Activated naive CD4-positive, alpha-beta T cell treated with anti-CD3 and anti-CD28 coated beads, Interleukin-2, amount 10 ng/mL, durations not matched to agents 7 days and 5 days (primary cell): ENCODE data around the gene EZH1.

Source experiments
- CTCF ChIA-PET: fragments of 350-600 bp; sonication (Branson Sonifier 250); formaldehyde crosslinking; loops from one replicate; lab custom pipeline; 2021; ENCODE audit warnings: antibody characterized with exemption; lab: Charles Lee
- DNase-seq: peaks from one replicate; pipeline ENCODE4 v3.0.0-alpha.2; 2020
- H3K27ac Mint-ChIP-seq: one replicate; pipeline ENCODE4 v1.8.0; 2021; ENCODE audit warnings: mild to moderate bottlenecking, moderate library complexity, mixed read lengths
- H3K27me3 Mint-ChIP-seq: one replicate; pipeline ENCODE4 v1.8.0; 2021; ENCODE audit warnings: mild to moderate bottlenecking, mixed read lengths
- H3K36me3 Mint-ChIP-seq: one replicate; pipeline ENCODE4 v1.8.0; 2021; ENCODE audit warnings: mixed read lengths
- H3K4me1 Mint-ChIP-seq: one replicate; pipeline ENCODE4 v1.8.0; 2021; ENCODE audit warnings: mixed read lengths
- H3K4me3 Mint-ChIP-seq: one replicate; pipeline ENCODE4 v1.8.0; 2021; ENCODE audit warnings: mild to moderate bottlenecking, moderate library complexity, mixed read lengths
- H3K9me3 Mint-ChIP-seq: one replicate; pipeline ENCODE4 v1.8.0; 2021; ENCODE audit warnings: mixed read lengths

EZH1 gene

DNA sequence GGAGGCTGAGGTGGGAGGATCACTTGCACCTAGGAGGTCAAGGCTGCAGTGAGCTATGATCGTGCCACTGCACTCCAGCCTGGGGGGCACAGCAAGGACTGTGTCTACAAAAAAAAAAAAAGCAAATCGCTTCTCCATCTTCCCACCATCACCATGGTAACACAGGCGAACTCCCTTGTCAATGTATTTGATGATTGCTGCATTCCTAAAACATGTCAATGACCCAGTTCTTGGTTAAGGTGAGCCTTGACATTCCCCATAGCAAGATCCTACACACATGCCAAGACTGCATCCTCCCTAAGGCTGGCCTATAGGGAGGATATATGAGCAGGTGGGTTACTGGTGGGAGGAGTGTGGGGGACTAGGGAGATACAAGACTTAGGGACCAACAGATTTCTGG lies 50.3 kb downstream of the EZH1 start:
- no peak overlapping the region for H3K4me3 Mint-ChIP-seq
- H3K9me3 Mint-ChIP-seq = no peaks in the 10 kb centered on the region
- peaks cover 11% of the 10 kb centered on the region for H3K27me3 Mint-ChIP-seq
- no peaks in the 10 kb centered on the region for H3K36me3 Mint-ChIP-seq
- CTCF ChIA-PET = interaction anchor here (0.7 kb wide), 1 partner anchor 472 kb away, joined by 4 read pairs; no protein-coding TSS in a partner anchor
- no peak overlapping the region for H3K27ac Mint-ChIP-seq
- H3K4me1 Mint-ChIP-seq = no peaks in the 10 kb centered on the region
- DNase-seq = no peak

DNA sequence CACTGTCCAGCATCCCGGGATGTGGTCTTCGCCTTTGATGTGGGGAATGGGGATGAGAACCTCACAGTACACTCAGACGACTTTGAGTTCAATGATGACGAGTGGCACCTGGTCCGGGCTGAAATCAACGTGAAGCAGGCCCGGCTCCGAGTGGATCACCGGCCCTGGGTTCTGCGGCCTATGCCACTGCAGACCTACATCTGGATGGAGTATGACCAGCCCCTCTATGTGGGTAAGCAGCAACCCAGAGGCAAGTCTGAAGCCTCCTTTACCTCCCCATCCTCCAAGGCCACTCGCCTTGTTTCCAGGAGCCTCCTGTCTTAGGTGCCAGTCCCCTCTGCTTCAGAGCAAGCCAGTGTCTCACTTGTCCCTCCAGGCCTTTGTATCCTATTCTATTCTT lies 52.4 kb downstream of the EZH1 start:
- no peaks in the 10 kb centered on the region for H3K4me1 Mint-ChIP-seq
- no peak overlapping the region for H3K27ac Mint-ChIP-seq
- CTCF ChIA-PET = no interaction called here
- no peak overlapping the region for H3K4me3 Mint-ChIP-seq
- DNase-seq = no peak
- peaks cover 20% of the 10 kb centered on the region for H3K27me3 Mint-ChIP-seq
- no peaks in the 10 kb centered on the region for H3K9me3 Mint-ChIP-seq
- no peaks in the 10 kb centered on the region for H3K36me3 Mint-ChIP-seq

DNA sequence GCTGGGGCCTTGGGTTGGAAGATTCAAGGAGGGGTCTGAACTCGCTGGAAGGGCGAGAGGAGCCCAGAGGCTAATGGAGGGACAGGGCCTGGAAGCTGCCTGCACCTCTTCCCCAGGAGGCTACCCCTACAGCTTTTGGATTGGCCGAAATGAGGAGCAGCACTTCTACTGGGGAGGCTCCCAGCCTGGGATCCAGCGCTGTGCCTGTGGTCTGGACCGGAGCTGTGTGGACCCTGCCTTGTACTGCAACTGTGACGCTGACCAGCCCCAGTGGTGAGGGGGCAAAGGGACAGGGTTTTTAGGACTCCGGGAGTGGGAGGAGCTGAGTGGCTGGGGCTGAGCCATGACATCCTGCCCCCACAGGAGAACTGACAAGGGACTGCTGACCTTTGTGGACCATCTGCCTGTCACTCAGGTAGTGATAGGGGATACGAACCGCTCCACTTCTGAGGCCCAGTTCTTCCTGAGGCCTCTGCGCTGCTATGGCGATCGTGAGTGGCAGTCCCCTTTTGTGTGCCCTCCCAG lies 53.8 kb downstream of the EZH1 start:
- no peaks in the 10 kb centered on the region for H3K9me3 Mint-ChIP-seq
- H3K27me3 Mint-ChIP-seq = peaks cover 33% of the 10 kb centered on the region
- no peaks in the 10 kb centered on the region for H3K36me3 Mint-ChIP-seq
- H3K27ac Mint-ChIP-seq = no peak overlapping the region
- CTCF ChIA-PET = interaction anchor here (0.7 kb wide), 1 partner anchor 113 kb away, joined by 3 read pairs; no protein-coding TSS in a partner anchor
- no peak overlapping the region for H3K4me3 Mint-ChIP-seq
- no peaks in the 10 kb centered on the region for H3K4me1 Mint-ChIP-seq
- DNase-seq = no peak

DNA sequence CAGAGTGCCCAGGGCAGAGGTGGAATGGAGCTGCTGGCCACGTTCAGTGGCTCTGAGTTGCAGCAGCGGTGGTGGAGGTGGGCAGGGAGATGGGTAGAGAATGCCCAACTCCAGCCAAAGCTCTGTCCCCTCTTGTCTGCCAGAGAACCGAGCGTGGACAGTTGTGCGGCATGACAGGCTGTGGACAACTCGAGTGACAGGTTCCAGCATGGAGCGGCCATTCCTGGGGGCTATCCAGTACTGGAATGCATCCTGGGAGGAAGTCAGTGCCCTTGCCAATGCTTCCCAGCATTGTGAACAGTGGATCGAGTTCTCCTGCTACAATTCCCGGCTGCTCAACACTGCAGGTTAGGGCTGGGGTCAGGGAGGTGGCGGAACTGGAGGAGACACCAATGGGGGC lies 54.2 kb downstream of the EZH1 start:
- no peak for DNase-seq
- Mint-ChIP-seq H3K4me1 (no peaks in the 10 kb centered on the region), H3K4me3 (no peak overlapping the region), H3K27ac (no peak overlapping the region), H3K27me3 (peaks cover 38% of the 10 kb centered on the region), H3K36me3 (no peaks in the 10 kb centered on the region), H3K9me3 (no peaks in the 10 kb centered on the region)
- CTCF ChIA-PET = interaction anchor here (0.7 kb wide), 1 partner anchor 112 kb away, joined by 3 read pairs; no protein-coding TSS in a partner anchor

DNA sequence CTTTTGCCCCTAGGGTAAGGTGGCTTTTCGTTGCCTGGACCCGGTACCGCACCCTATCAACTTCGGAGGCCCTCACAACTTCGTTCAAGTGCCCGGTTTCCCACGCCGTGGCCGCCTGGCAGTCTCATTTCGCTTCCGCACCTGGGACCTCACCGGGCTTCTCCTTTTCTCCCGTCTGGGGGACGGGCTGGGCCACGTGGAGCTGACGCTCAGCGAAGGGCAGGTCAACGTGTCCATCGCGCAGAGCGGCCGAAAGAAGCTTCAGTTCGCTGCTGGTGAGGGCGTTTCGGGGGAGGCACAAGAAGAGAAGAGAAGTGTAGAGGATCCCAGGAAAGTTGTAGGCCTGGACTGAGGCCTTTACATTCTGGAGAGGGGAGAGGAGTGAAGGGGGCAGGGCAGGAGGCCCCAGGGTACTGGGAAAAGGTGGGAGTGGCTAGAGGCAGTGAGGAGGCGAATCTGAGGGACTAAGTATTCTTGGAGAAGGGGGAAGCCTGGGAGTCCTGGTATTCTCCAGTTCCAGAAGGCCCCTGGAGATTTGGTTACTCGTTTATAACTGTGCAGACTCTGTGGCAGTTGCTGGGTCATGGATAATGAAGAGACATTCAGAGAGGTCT lies 57.0 kb downstream of the EZH1 start:
- Mint-ChIP-seq H3K27ac (no peak overlapping the region), H3K36me3 (no peaks in the 10 kb centered on the region), H3K27me3 (peaks cover 65% of the 10 kb centered on the region), H3K4me3 (no peak overlapping the region), H3K4me1 (peaks cover 11% of the 10 kb centered on the region), H3K9me3 (no peaks in the 10 kb centered on the region)
- CTCF ChIA-PET = no interaction called here
- no peak for DNase-seq

DNA sequence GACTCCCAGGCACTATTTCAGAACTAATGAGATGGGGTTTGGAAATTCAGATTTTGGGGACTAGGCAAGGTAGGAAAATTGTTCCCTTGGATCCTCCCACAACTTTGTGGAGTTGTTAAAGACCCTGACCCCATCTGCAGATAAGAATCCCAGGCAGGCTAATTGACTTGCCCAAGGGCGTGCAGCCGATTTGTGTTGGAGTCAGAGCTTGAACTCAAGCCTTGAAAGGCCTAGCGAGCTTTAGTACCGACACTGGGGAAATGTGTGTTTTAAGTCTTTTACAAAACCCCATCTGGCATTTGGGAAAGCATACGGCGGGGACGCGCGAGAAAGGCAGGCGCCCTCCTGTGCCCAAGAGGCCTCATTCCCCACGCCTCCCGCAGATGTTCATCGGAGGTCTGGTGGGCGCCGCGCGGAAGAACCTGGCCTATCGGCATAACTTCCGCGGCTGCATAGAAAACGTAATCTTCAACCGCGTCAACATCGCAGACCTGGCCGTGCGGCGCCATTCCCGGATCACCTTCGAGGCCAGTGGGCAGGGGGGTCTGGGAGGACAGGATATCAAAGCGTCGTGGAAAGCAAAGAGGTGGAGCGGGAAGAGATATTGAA lies 58.2 kb downstream of the EZH1 start:
- peaks cover 75% of the 10 kb centered on the region for H3K27me3 Mint-ChIP-seq
- H3K36me3 Mint-ChIP-seq = no peaks in the 10 kb centered on the region
- H3K4me3 Mint-ChIP-seq = no peak overlapping the region
- CTCF ChIA-PET = no interaction called here
- no peak for DNase-seq
- H3K9me3 Mint-ChIP-seq = no peaks in the 10 kb centered on the region
- no peak overlapping the region for H3K27ac Mint-ChIP-seq
- H3K4me1 Mint-ChIP-seq = peaks cover 22% of the 10 kb centered on the region

DNA sequence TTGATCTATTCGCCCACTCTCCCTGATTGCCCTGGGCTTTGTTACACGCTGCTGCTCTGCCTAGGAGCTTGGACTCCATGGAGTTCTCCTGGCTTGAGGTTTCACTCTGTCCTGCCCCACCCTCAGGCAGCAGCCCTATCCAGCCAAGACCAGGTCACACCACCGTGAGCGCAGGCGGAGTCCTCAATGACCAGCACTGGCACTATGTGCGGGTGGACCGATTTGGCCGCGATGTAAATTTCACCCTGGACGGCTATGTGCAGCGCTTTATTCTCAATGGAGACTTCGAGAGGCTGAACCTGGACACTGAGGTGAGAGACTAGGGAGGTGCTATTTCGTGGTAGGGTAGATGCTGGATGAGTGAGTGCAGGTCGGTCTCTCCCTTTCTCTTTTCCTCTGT lies 59.0 kb downstream of the EZH1 start:
- CTCF ChIA-PET = interaction anchor here (1.5 kb wide), 1 partner anchor 108 kb away, joined by 5 read pairs; the partner anchor contains the start of gene PSMC3IP
- no peak overlapping the region for H3K27ac Mint-ChIP-seq

DNA sequence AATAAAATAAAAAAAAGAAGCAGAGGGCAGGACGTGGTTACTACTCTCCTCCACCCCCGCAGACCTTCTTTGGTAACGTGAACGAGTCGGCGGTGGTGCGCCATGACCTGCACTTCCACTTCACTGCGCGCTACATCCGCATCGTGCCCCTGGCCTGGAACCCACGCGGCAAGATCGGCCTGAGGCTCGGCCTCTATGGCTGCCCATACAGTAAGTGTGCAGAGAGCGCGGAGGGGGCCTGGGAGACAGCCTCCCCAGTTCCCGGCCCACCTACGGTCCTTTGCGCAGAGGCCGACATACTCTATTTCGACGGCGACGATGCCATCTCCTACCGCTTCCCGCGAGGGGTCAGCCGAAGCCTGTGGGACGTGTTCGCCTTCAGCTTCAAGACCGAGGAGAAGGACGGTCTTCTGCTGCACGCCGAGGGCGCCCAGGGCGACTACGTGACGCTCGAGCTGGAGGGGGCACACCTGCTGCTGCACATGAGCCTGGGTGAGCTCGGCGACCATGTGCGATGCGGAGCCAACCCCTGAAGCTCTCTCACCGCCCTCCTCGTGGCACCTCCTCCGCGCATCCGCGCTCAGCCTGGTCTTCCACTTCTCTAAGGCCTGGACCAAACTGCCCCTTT lies 59.8 kb downstream of the EZH1 start:
- H3K9me3 Mint-ChIP-seq = no peaks in the 10 kb centered on the region
- H3K4me1 Mint-ChIP-seq = peaks cover 35% of the 10 kb centered on the region
- H3K36me3 Mint-ChIP-seq = peaks cover 3% of the 10 kb centered on the region
- no peak overlapping the region for H3K4me3 Mint-ChIP-seq
- DNase-seq = no peak
- H3K27ac Mint-ChIP-seq = no peak overlapping the region
- peaks cover 79% of the 10 kb centered on the region for H3K27me3 Mint-ChIP-seq
- CTCF ChIA-PET = interaction anchor here (1.5 kb wide), 1 partner anchor 107 kb away, joined by 5 read pairs; the partner anchor contains the start of gene PSMC3IP

More for the DNA sequence above, 59.0 kb downstream of the EZH1 start:
- Mint-ChIP-seq H3K36me3 (peaks cover 3% of the 10 kb centered on the region), H3K27me3 (peaks cover 76% of the 10 kb centered on the region), H3K4me1 (peaks cover 29% of the 10 kb centered on the region), H3K4me3 (no peak overlapping the region), H3K9me3 (no peaks in the 10 kb centered on the region)
- DNase-seq = no peak

DNA sequence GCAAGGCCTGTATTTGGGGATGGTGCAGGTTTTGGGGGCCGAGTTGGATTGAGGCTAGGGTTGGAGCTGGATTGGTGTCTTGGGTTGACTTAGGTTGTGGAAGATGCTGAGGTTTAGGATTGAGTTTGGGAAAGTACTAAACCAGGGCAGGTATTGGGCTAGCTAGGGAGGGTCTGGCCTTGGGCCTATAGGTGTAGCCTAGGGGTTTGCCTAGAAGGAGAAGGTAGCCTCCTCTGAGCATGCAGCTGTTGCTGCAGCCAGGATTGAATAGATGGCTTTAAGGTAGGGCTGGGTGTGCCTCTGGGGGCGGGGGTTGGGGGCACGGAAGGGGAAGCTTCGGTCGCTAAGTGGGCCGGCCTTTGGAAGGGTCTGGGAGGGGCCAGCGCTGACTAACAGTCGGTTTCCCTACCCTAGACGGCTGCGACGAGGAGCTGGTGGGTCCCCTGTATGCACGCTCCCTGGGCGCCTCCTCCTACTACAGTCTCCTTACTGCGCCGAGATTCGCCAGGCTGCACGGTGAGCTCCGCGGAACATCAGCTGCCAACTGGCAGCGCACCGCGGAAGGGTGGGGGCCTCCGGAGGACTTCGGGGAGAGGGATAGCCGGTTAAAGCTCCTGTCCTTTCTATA lies 61.3 kb downstream of the EZH1 start:
- H3K27me3 Mint-ChIP-seq = peaks cover 86% of the 10 kb centered on the region
- H3K27ac Mint-ChIP-seq = no peak overlapping the region
- DNase-seq = peak; percentile 32
- H3K4me3 Mint-ChIP-seq = peak overlapping the region; percentile 22
- peaks cover 3% of the 10 kb centered on the region for H3K36me3 Mint-ChIP-seq
- CTCF ChIA-PET = interaction anchor here (0.6 to 2.3 kb wide), 4 partner anchors 12 to 105 kb away, joined by 3 to 11 read pairs (median 4); partner anchors contain the start of gene PSMC3IP
- peaks cover 48% of the 10 kb centered on the region for H3K4me1 Mint-ChIP-seq
- H3K9me3 Mint-ChIP-seq = no peaks in the 10 kb centered on the region

DNA sequence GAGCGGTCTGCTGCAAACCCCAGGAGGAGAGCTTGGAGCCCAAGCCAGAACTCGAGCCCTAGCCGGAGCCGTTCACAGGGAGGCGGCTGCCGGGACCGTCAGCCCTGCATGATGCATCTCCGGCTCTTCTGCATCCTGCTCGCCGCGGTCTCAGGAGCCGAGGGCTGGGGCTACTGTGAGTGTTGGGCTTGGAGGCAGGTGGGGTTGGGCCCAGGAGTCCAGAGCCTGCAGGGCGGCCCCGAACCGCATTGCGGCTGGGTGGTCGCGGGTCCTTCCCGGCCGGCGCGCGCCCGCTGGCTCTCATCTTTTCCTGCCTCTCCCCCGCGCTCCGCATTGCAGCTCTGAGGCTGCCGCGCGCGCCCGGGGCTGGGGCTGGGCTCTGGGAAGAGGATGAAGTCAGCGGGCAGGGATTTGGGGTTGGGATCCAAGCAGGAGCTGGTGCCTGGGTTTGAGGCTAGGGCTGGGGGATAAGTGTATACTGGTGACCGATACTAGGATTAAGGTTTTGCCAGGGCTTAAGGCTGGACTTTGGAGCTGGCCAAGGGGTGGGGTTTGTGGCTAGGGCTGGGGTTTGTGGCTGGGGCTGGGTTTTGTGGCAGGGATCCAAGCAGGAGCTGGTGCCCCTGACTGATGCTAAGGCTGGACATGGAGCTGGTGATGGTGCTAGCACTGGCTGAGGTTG lies 62.0 kb downstream of the EZH1 start:
- H3K9me3 Mint-ChIP-seq = no peaks in the 10 kb centered on the region
- CTCF ChIA-PET = interaction anchor here (0.6 to 2.3 kb wide), 4 partner anchors 11 to 105 kb away, joined by 3 to 11 read pairs (median 4); partner anchors contain the start of gene PSMC3IP
- H3K27ac Mint-ChIP-seq = no peak overlapping the region
- peaks cover 3% of the 10 kb centered on the region for H3K36me3 Mint-ChIP-seq
- peaks cover 81% of the 10 kb centered on the region for H3K27me3 Mint-ChIP-seq
- H3K4me1 Mint-ChIP-seq = peaks cover 52% of the 10 kb centered on the region
- peak overlapping the region; percentile 64 for H3K4me3 Mint-ChIP-seq
- peak; percentile 55 for DNase-seq

DNA sequence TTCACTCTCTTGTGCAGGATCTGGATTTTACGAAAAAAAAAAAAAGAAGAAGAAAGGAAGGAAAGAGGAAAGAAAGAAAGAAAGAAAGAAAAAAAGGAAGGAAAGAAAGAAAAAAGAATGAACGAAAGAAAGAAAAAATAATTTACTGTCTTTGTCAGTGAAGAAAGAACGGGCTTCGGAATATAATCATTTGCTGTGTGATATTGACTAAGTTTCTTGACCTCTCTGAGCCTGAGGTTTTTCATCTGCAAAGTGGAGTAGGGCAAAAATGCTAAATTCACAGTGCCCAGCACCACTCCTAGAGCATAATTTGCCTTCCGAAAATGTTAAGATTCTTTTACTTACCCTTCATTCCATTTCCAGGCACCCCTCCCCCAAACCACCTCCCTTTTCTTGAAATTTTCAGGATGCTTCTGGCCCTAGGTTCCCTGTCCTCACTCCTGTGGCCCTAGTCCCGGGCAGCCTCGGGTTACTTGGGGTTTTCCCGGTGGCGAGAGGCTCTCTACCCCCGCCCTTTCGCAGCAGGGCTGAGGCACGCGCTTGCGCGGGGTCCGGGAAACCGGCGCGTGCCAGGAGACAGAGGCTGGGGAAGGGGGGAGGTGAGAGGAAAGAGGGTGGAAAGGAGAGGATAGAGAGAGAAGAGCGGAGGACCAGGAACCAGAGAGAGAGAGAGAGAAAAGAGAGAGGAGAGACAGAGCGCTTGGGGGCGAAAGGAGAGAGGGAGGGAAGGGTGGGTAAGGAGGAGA lies 62.7 kb downstream of the EZH1 start, which contains the start of gene CNTNAP1:
Gene CNTNAP1 (plus strand): TSS at position 556 of the 746 bp plus-strand sequence. CDS start 299 bp downstream, outside the sequence.
- DNase-seq = no peak
- H3K27me3 Mint-ChIP-seq = peaks cover 74% of the 10 kb centered on the region
- peaks cover 59% of the 10 kb centered on the region for H3K4me1 Mint-ChIP-seq
- H3K9me3 Mint-ChIP-seq = no peaks in the 10 kb centered on the region
- H3K4me3 Mint-ChIP-seq = peak within 1 kb of the TSS; percentile 64
- peaks cover 3% of the 10 kb centered on the region for H3K36me3 Mint-ChIP-seq
- H3K27ac Mint-ChIP-seq = peak within 1 kb of the TSS; percentile 80
- CTCF ChIA-PET = interaction anchor here (1.7 to 2.3 kb wide), 2 partner anchors 101 to 104 kb away, joined by 5 to 11 read pairs; partner anchors contain the start of gene PSMC3IP

DNA sequence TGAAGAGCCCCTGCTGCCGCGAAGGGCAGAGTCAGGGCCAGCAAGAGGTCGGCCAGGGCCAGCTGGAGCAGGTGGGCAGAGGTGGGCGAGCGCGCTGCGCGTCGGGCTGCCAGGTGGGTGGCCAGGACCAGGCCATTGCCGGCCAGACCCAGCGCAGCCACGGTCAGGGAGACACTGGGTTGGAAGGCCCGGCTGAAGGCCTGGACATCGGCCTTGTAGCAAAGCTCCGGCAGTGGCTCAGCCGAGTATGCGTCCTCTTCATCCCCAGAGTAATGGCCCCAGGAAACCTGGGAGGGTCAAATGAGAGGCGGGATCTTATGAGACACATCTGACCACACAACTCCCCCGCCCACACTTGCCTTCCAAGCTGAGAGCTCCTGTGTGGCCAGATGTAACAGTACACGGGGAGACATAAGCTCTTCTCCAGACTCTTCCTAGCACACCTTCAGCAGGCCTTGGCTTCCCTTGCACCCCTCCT lies 64.5 kb downstream of the EZH1 start:
- peak overlapping the region; percentile 93 for H3K27ac Mint-ChIP-seq

More for the DNA sequence above, 64.5 kb downstream of the EZH1 start:
- DNase-seq = no peak
- Mint-ChIP-seq H3K9me3 (no peaks in the 10 kb centered on the region), H3K4me3 (peak overlapping the region; percentile 29), H3K27me3 (peaks cover 75% of the 10 kb centered on the region), H3K36me3 (peaks cover 3% of the 10 kb centered on the region), H3K4me1 (peaks cover 66% of the 10 kb centered on the region)
- CTCF ChIA-PET = interaction anchor here (0.7 to 6.0 kb wide), 13 partner anchors 11 to 145 kb away, joined by 3 to 61 read pairs (median 3); partner anchors contain the start of genes PSMC3IP, RETREG3 and TUBG1
